GM18867 (cell line): ENCODE data around the gene SLC27A6.
"Not testable (repeated sequence)": the region's sequence is repeated elsewhere in the genome, so short reads cannot be mapped to it uniquely, and the experiment has no call there.

Experiments used
- ATAC-seq: cut with Tn5 transposase; IDR thresholded peaks from one replicate; pipeline ENCODE4 v1.9.1; 2021; ENCODE audit warnings: mild to moderate bottlenecking, moderate library complexity; ENCODE audit not compliant: unreplicated experiment

The SLC27A6 gene

GRCh38 chr5:128965011-128965637, at the start of gene SLC27A6:
SLC27A6 (plus strand) TSS chr5:128965488; CDS start chr5:128966138, 650 bp downstream.
- no peak for ATAC-seq

- ATAC-seq: no peak
These were observed 45.7 kb upstream of the SLC27A6 start for GRCh38 chr5:128919542-128919941.

GRCh38 chr5:128920345-128921215, 44.7 kb upstream of the SLC27A6 start:
- ATAC-seq: no peak

GRCh38 chr5:128924299-128924698, 41.0 kb upstream of the SLC27A6 start:
- ATAC-seq: no peak

- no peak for ATAC-seq
These were observed 39.3 kb upstream of the SLC27A6 start for GRCh38 chr5:128925973-128926372.

- ATAC-seq: no peak
These were observed 37.6 kb upstream of the SLC27A6 start for GRCh38 chr5:128927644-128928043.

- not testable (repeated sequence) for ATAC-seq
These were observed 33.1 kb upstream of the SLC27A6 start for GRCh38 chr5:128932232-128932631.

GRCh38 chr5:128943100-128943499, 22.2 kb upstream of the SLC27A6 start:
- not testable (repeated sequence) for ATAC-seq

GRCh38 chr5:128949847-128950546, 15.3 kb upstream of the SLC27A6 start:
- no peak for ATAC-seq

GRCh38 chr5:128951301-128951700, 14.0 kb upstream of the SLC27A6 start:
- ATAC-seq: not testable (repeated sequence)

GRCh38 chr5:128956164-128956563, 9.1 kb upstream of the SLC27A6 start:
- ATAC-seq: no peak

- ATAC-seq: no peak
These were observed 3.1 kb upstream of the SLC27A6 start for GRCh38 chr5:128962211-128962610.

- no peak for ATAC-seq
These were observed 482 bp downstream of the SLC27A6 start for GRCh38 chr5:128965638-128966302.

GRCh38 chr5:128966375-128966774, 1.1 kb downstream of the SLC27A6 start:
- ATAC-seq: no peak

GRCh38 chr5:128966846-128967245, 1.6 kb downstream of the SLC27A6 start:
- ATAC-seq: no peak

- no peak for ATAC-seq
These were observed 8.0 kb downstream of the SLC27A6 start for GRCh38 chr5:128973244-128973643.

GRCh38 chr5:128974567-128974966, 9.3 kb downstream of the SLC27A6 start:
- no peak for ATAC-seq

- no peak for ATAC-seq
These were observed 14.5 kb downstream of the SLC27A6 start for GRCh38 chr5:128979761-128980160.

GRCh38 chr5:128980917-128981316, 15.6 kb downstream of the SLC27A6 start:
- ATAC-seq: no peak

- ATAC-seq: no peak
These were observed 19.2 kb downstream of the SLC27A6 start for GRCh38 chr5:128984480-128984879.

GRCh38 chr5:128988476-128988875, 23.2 kb downstream of the SLC27A6 start:
- no peak for ATAC-seq
